Measurements from ENCODE around the gene SLC22A23. TPM values are rescaled to one million over a fixed set of nuclear protein-coding genes. Genes with fewer than 3 reads are reported as not detected.
A peak's percentile ranks its signal among the peaks of the same experiment; 100 is the strongest.

The SLC22A23 gene
- total and polyA plus RNA-seq, 5 donors from 2014 or later: 0.24 to 6.3 (median 0.71) TPM

GRCh38 chr6:3318821-3319540 is 137.9 kb downstream of the SLC22A23 start:
- no peak overlapping the region for H3K27ac ChIP-seq (ENCODE audit: insufficient read depth, low read length, poor library complexity, severe bottlenecking)
- H3K4me1 Mint-ChIP-seq: peaks cover 11 to 31% (median 25%) of the 10 kb centered on the region in 4 donors
- H3K36me3 Mint-ChIP-seq: peaks cover 16% of the 10 kb centered on the region
- peak overlapping the region in 2 of 4 donors; percentile 39 to 78 for H3K4me3 Mint-ChIP-seq
- peak overlapping the region in 2 of 3 donors; percentile 5 to 60 for H3K27ac Mint-ChIP-seq
- peaks cover 12% of the 10 kb centered on the region for H3K4me1 ChIP-seq (ENCODE audit: control insufficient read depth, insufficient read depth, low read length, poor library complexity, severe bottlenecking)
- no peaks in the 10 kb centered on the region for H3K36me3 ChIP-seq (ENCODE audit: control insufficient read depth, insufficient read depth, low read length)
- ATAC-seq (ENCODE audit: low read depth in 2 of 2): no peak
- peaks cover 3% of the 10 kb centered on the region for H3K27me3 ChIP-seq (ENCODE audit: control insufficient read depth, insufficient read depth, low read length)
- H3K9me3 ChIP-seq (ENCODE audit: control insufficient read depth in 2 of 2, low read length in 2 of 2): no peaks in the 10 kb centered on the region
- peaks cover 0 to 2% (median 0%) of the 10 kb centered on the region in 7 donors for H3K9me3 Mint-ChIP-seq
- no peak for DNase-seq
- peaks cover 4% of the 10 kb centered on the region for H3K27me3 Mint-ChIP-seq
- H3K4me3 ChIP-seq (ENCODE audit: low read depth, low read length): no peak overlapping the region

GRCh38 chr6:3318226-3318625 is 138.6 kb downstream of the SLC22A23 start:
- ATAC-seq (ENCODE audit: low read depth in 2 of 2) (peak; percentile 87 to 91), DNase-seq (peak in 2 of 3 donors; percentile 17 to 53)
- H3K4me3 ChIP-seq (ENCODE audit: low read depth, low read length): no peak overlapping the region
- no peak overlapping the region for H3K27ac ChIP-seq (ENCODE audit: insufficient read depth, low read length, poor library complexity, severe bottlenecking)
- no peaks in the 10 kb centered on the region for H3K36me3 ChIP-seq (ENCODE audit: control insufficient read depth, insufficient read depth, low read length)
- peaks cover 11 to 31% (median 25%) of the 10 kb centered on the region in 4 donors for H3K4me1 Mint-ChIP-seq
- H3K36me3 Mint-ChIP-seq: peaks cover 16% of the 10 kb centered on the region
- no peaks in the 10 kb centered on the region for H3K9me3 ChIP-seq (ENCODE audit: control insufficient read depth in 2 of 2, low read length in 2 of 2)
- peak overlapping the region in 1 of 3 donors; percentile 85 for H3K27ac Mint-ChIP-seq
- H3K4me3 Mint-ChIP-seq: peak overlapping the region in 2 of 4 donors; percentile 39 to 78
- peaks cover 3% of the 10 kb centered on the region for H3K27me3 ChIP-seq (ENCODE audit: control insufficient read depth, insufficient read depth, low read length)
- H3K4me1 ChIP-seq (ENCODE audit: control insufficient read depth, insufficient read depth, low read length, poor library complexity, severe bottlenecking): peaks cover 12% of the 10 kb centered on the region
- peaks cover 0 to 2% (median 0%) of the 10 kb centered on the region in 7 donors for H3K9me3 Mint-ChIP-seq
- peaks cover 6% of the 10 kb centered on the region for H3K27me3 Mint-ChIP-seq

- DNase-seq (no peak), ATAC-seq (ENCODE audit: low read depth in 2 of 2) (no peak)
- Mint-ChIP-seq H3K27me3 (peaks cover 9% of the 10 kb centered on the region), H3K4me1 (peaks cover 11 to 31% (median 25%) of the 10 kb centered on the region in 4 donors), H3K9me3 (peaks cover 0 to 2% (median 0%) of the 10 kb centered on the region in 7 donors), H3K27ac (peak overlapping the region in 1 of 3 donors; percentile 85), H3K36me3 (peaks cover 12% of the 10 kb centered on the region), H3K4me3 (peak overlapping the region in 2 of 4 donors; percentile 3 to 78)
- no peak overlapping the region for H3K4me3 ChIP-seq (ENCODE audit: low read depth, low read length)
- no peaks in the 10 kb centered on the region for H3K9me3 ChIP-seq (ENCODE audit: control insufficient read depth in 2 of 2, low read length in 2 of 2)
- H3K4me1 ChIP-seq (ENCODE audit: control insufficient read depth, insufficient read depth, low read length, poor library complexity, severe bottlenecking): peaks cover 12% of the 10 kb centered on the region
- no peaks in the 10 kb centered on the region for H3K36me3 ChIP-seq (ENCODE audit: control insufficient read depth, insufficient read depth, low read length)
- peaks cover 3% of the 10 kb centered on the region for H3K27me3 ChIP-seq (ENCODE audit: control insufficient read depth, insufficient read depth, low read length)
- no peak overlapping the region for H3K27ac ChIP-seq (ENCODE audit: insufficient read depth, low read length, poor library complexity, severe bottlenecking)
Measured at GRCh38 chr6:3317741-3318211, 139.1 kb downstream of the SLC22A23 start.

- no peaks in the 10 kb centered on the region for H3K9me3 ChIP-seq (ENCODE audit: control insufficient read depth in 2 of 2, low read length in 2 of 2)
- H3K27ac Mint-ChIP-seq: peak overlapping the region in 1 of 3 donors; percentile 73
Measured at GRCh38 chr6:3316818-3317217, 140.0 kb downstream of the SLC22A23 start.

GRCh38 chr6:3316331-3316730 is 140.5 kb downstream of the SLC22A23 start:
- peaks cover 3% of the 10 kb centered on the region for H3K27me3 ChIP-seq (ENCODE audit: control insufficient read depth, insufficient read depth, low read length)
- peaks cover 0 to 2% (median 0%) of the 10 kb centered on the region in 7 donors for H3K9me3 Mint-ChIP-seq
- H3K36me3 Mint-ChIP-seq: peaks cover 10% of the 10 kb centered on the region
- no peak overlapping the region for H3K4me3 Mint-ChIP-seq
- H3K36me3 ChIP-seq (ENCODE audit: control insufficient read depth, insufficient read depth, low read length): no peaks in the 10 kb centered on the region
- no peak overlapping the region for H3K27ac Mint-ChIP-seq
- no peak overlapping the region for H3K4me3 ChIP-seq (ENCODE audit: low read depth, low read length)
- H3K27ac ChIP-seq (ENCODE audit: insufficient read depth, low read length, poor library complexity, severe bottlenecking): no peak overlapping the region
- H3K4me1 Mint-ChIP-seq: peaks cover 11 to 31% (median 25%) of the 10 kb centered on the region in 4 donors
- DNase-seq (no peak), ATAC-seq (ENCODE audit: low read depth in 2 of 2) (no peak)
- H3K27me3 Mint-ChIP-seq: peaks cover 10% of the 10 kb centered on the region
- H3K9me3 ChIP-seq (ENCODE audit: control insufficient read depth in 2 of 2, low read length in 2 of 2): no peaks in the 10 kb centered on the region
- peaks cover 12% of the 10 kb centered on the region for H3K4me1 ChIP-seq (ENCODE audit: control insufficient read depth, insufficient read depth, low read length, poor library complexity, severe bottlenecking)

More at GRCh38 chr6:3316818-3317217, 140.0 kb downstream of the SLC22A23 start:
- no peak overlapping the region for H3K4me3 Mint-ChIP-seq
- H3K4me1 Mint-ChIP-seq: peaks cover 11 to 31% (median 25%) of the 10 kb centered on the region in 4 donors
- peaks cover 9% of the 10 kb centered on the region for H3K27me3 Mint-ChIP-seq
- peaks cover 0 to 2% (median 0%) of the 10 kb centered on the region in 7 donors for H3K9me3 Mint-ChIP-seq
- H3K27me3 ChIP-seq (ENCODE audit: control insufficient read depth, insufficient read depth, low read length): peaks cover 3% of the 10 kb centered on the region
- ATAC-seq (ENCODE audit: low read depth in 2 of 2) (no peak), DNase-seq (no peak)
- H3K36me3 Mint-ChIP-seq: peaks cover 10% of the 10 kb centered on the region
- H3K4me1 ChIP-seq (ENCODE audit: control insufficient read depth, insufficient read depth, low read length, poor library complexity, severe bottlenecking): peaks cover 12% of the 10 kb centered on the region
- no peak overlapping the region for H3K27ac ChIP-seq (ENCODE audit: insufficient read depth, low read length, poor library complexity, severe bottlenecking)
- H3K4me3 ChIP-seq (ENCODE audit: low read depth, low read length): no peak overlapping the region
- H3K36me3 ChIP-seq (ENCODE audit: control insufficient read depth, insufficient read depth, low read length): no peaks in the 10 kb centered on the region

- ATAC-seq (ENCODE audit: low read depth in 2 of 2) (no peak), DNase-seq (no peak)
- Histone ChIP-seq H3K27me3 (ENCODE audit: control insufficient read depth, insufficient read depth, low read length) (peaks cover 3% of the 10 kb centered on the region), H3K9me3 (ENCODE audit: control insufficient read depth in 2 of 2, low read length in 2 of 2) (no peaks in the 10 kb centered on the region), H3K4me1 (ENCODE audit: control insufficient read depth, insufficient read depth, low read length, poor library complexity, severe bottlenecking) (peaks cover 12% of the 10 kb centered on the region), H3K27ac (ENCODE audit: insufficient read depth, low read length, poor library complexity, severe bottlenecking) (no peak overlapping the region), H3K36me3 (ENCODE audit: control insufficient read depth, insufficient read depth, low read length) (no peaks in the 10 kb centered on the region), H3K4me3 (ENCODE audit: low read depth, low read length) (no peak overlapping the region)
- H3K4me3 Mint-ChIP-seq: no peak overlapping the region
- peaks cover 14% of the 10 kb centered on the region for H3K27me3 Mint-ChIP-seq
- H3K4me1 Mint-ChIP-seq: peaks cover 11 to 31% (median 25%) of the 10 kb centered on the region in 4 donors
- H3K27ac Mint-ChIP-seq: no peak overlapping the region
- peaks cover 10% of the 10 kb centered on the region for H3K36me3 Mint-ChIP-seq
- H3K9me3 Mint-ChIP-seq: peaks cover 0 to 2% (median 0%) of the 10 kb centered on the region in 7 donors
Measured at GRCh38 chr6:3315841-3316240, 141.0 kb downstream of the SLC22A23 start.

GRCh38 chr6:3314621-3315467 is 142.0 kb downstream of the SLC22A23 start:
- Histone ChIP-seq H3K27me3 (ENCODE audit: control insufficient read depth, insufficient read depth, low read length) (peaks cover 3% of the 10 kb centered on the region), H3K36me3 (ENCODE audit: control insufficient read depth, insufficient read depth, low read length) (no peaks in the 10 kb centered on the region), H3K27ac (ENCODE audit: insufficient read depth, low read length, poor library complexity, severe bottlenecking) (no peak overlapping the region), H3K4me3 (ENCODE audit: low read depth, low read length) (no peak overlapping the region), H3K4me1 (ENCODE audit: control insufficient read depth, insufficient read depth, low read length, poor library complexity, severe bottlenecking) (peaks cover 12% of the 10 kb centered on the region), H3K9me3 (ENCODE audit: control insufficient read depth in 2 of 2, low read length in 2 of 2) (no peaks in the 10 kb centered on the region)
- Mint-ChIP-seq H3K4me3 (no peak overlapping the region), H3K36me3 (peaks cover 10% of the 10 kb centered on the region), H3K27ac (no peak overlapping the region), H3K27me3 (peaks cover 16% of the 10 kb centered on the region), H3K9me3 (peaks cover 0 to 2% (median 0%) of the 10 kb centered on the region in 7 donors), H3K4me1 (peaks cover 11 to 28% (median 24%) of the 10 kb centered on the region in 4 donors)
- ATAC-seq (ENCODE audit: low read depth in 2 of 2) (no peak), DNase-seq (no peak)
